GM18511 (cell line): ENCODE measurements around the gene CDK5.
A peak's percentile ranks its signal among the peaks of the same experiment; 100 is the strongest.
"Not testable (repeated sequence)": the region's sequence is repeated elsewhere in the genome, so short reads cannot be mapped to it uniquely, and the experiment has no call there.

Experiments used
- ATAC-seq: cut with Tn5 transposase; IDR thresholded peaks from one replicate; pipeline ENCODE4 v1.9.1; 2021; ENCODE audit warnings: mild to moderate bottlenecking, moderate library complexity; ENCODE audit not compliant: unreplicated experiment

The CDK5 gene

GRCh38 chr7:151058781-151059366, 1.2 kb upstream of the CDK5 start:
- no peak for ATAC-seq

- ATAC-seq = peak; percentile 87
These were observed 488 bp upstream of the CDK5 start for GRCh38 chr7:151057989-151058780.

GRCh38 chr7:151056666-151057505, 811 bp downstream of the CDK5 start:
- ATAC-seq = no peak

- ATAC-seq = no peak
These were observed 1.4 kb downstream of the CDK5 start for GRCh38 chr7:151056283-151056665.

- no peak for ATAC-seq
These were observed 3.9 kb downstream of the CDK5 start for GRCh38 chr7:151053751-151054150.

GRCh38 chr7:151053096-151053495, 4.6 kb downstream of the CDK5 start:
- ATAC-seq = no peak

- ATAC-seq = no peak
These were observed 6.6 kb downstream of the CDK5 start for GRCh38 chr7:151051108-151051507.

GRCh38 chr7:151048911-151049463, 8.7 kb downstream of the CDK5 start:
- no peak for ATAC-seq

GRCh38 chr7:151047976-151048815, 9.5 kb downstream of the CDK5 start, which contains the start of gene ASIC3:
Gene ASIC3 (plus strand): TSS chr7:151048531. CDS start chr7:151048886, 355 bp downstream.
- ATAC-seq = no peak

- no peak for ATAC-seq
These were observed 10.8 kb downstream of the CDK5 start for GRCh38 chr7:151046603-151047573.

- no peak for ATAC-seq
These were observed 11.7 kb downstream of the CDK5 start for GRCh38 chr7:151045967-151046366.

- no peak for ATAC-seq
These were observed 12.4 kb downstream of the CDK5 start for GRCh38 chr7:151045262-151045661.

- no peak for ATAC-seq
These were observed 13.7 kb downstream of the CDK5 start for GRCh38 chr7:151043959-151044358.

GRCh38 chr7:151043449-151043848, 14.2 kb downstream of the CDK5 start:
- not testable (repeated sequence) for ATAC-seq

- ATAC-seq = no peak
These were observed 16.9 kb downstream of the CDK5 start for GRCh38 chr7:151040616-151041375.

- peak; percentile 10 for ATAC-seq
These were observed 17.7 kb downstream of the CDK5 start for GRCh38 chr7:151039850-151040548.

GRCh38 chr7:151038951-151039849, 18.5 kb downstream of the CDK5 start:
- ATAC-seq = peak; percentile 75
